HepG2 (cell line): ENCODE results near the gene KDM8. TPM values are rescaled to one million over a fixed set of nuclear protein-coding genes. Genes with fewer than 3 reads are reported as not detected.

Experiments used
- CBX2 ChIP-seq, 2 experiments: fragments of 200-600 bp in 1 of 2; sonication (generic); formaldehyde crosslinking in 1 of 2; IDR thresholded peaks; 2 replicates each; pipeline versions ENCODE4 v1.7.0 to v1.8.1; 2018 to 2022; ENCODE audit warnings: low read depth in 2 of 2, low read length in 1 of 2, mild to moderate bottlenecking in 1 of 2, missing genetic modification reagents in 1 of 2
- DNMT1 ChIP-seq: sonication (generic); formaldehyde crosslinking; IDR thresholded peaks from 2 replicates; pipeline ENCODE4 v1.5.1; 2020; ENCODE audit warnings: mild to moderate bottlenecking, missing genetic modification reagents
- DNMT3B ChIP-seq: conservative IDR thresholded peaks from 2 replicates; pipeline ENCODE4 v1.6.1; 2016; ENCODE audit warnings: missing biosample characterization, control low read depth
- GTF2F1 ChIP-seq: fragments of 150-350 bp; IDR thresholded peaks from 2 replicates; pipeline ENCODE4 v1.6.1; 2014; ENCODE audit warnings: low read length
- JUN ChIP-seq: sonication (generic); formaldehyde crosslinking; IDR thresholded peaks from 2 replicates; pipeline ENCODE4 v1.4.0; 2020; ENCODE audit warnings: mild to moderate bottlenecking, missing genetic modification reagents
- KLF16 ChIP-seq, 2 experiments: sonication (generic) in 1 of 2; formaldehyde crosslinking in 1 of 2; IDR thresholded peaks; 2 replicates each; pipeline versions ENCODE4 v1.6.1 to v1.8.0; 2016 to 2023; ENCODE audit warnings: missing genetic modification reagents in 2 of 2, missing compliant biosample characterization in 1 of 2
- MAZ ChIP-seq, 2 experiments: sonication (generic) in 1 of 2; formaldehyde crosslinking in 1 of 2; IDR thresholded peaks; 2 replicates each; pipeline versions ENCODE4 v1.5.0 to v1.6.1; 2012 to 2020; ENCODE audit warnings: low read depth in 2 of 2, mild to moderate bottlenecking in 2 of 2, borderline replicate concordance in 1 of 2, improper control_type of control experiment in 1 of 2, low read length in 1 of 2, missing genetic modification reagents in 1 of 2, moderate library complexity in 1 of 2
- MTA1 ChIP-seq: sonication (generic); formaldehyde crosslinking; IDR thresholded peaks from 2 replicates; pipeline ENCODE4 v1.4.0; 2020; ENCODE audit warnings: missing genetic modification reagents, mild to moderate bottlenecking, borderline replicate concordance
- NAIF1 ChIP-seq: sonication (generic); formaldehyde crosslinking; IDR thresholded peaks from 2 replicates; pipeline ENCODE4 v1.5.0; 2020; ENCODE audit warnings: mild to moderate bottlenecking, missing genetic modification reagents, borderline replicate concordance
- NCOA1 ChIP-seq: sonication (generic); formaldehyde crosslinking; IDR thresholded peaks from 2 replicates; pipeline ENCODE4 v1.9.0; 2021; ENCODE audit warnings: missing genetic modification reagents
- NCOA5 ChIP-seq: sonication (generic); formaldehyde crosslinking; IDR thresholded peaks from 2 replicates; pipeline ENCODE4 v1.4.0; 2020; ENCODE audit warnings: missing genetic modification reagents
- RAD21 ChIP-seq: fragments of 450-650 bp; formaldehyde crosslinking; IDR thresholded peaks from 2 replicates; pipeline ENCODE4 v1.5.0; 2020; ENCODE audit warnings: mild to moderate bottlenecking
- TEF ChIP-seq: sonication (generic); formaldehyde crosslinking; IDR thresholded peaks from 2 replicates; pipeline ENCODE4 v1.5.0; 2020; ENCODE audit warnings: missing genetic modification reagents
- ZMYM2 ChIP-seq: sonication (generic); formaldehyde crosslinking; IDR thresholded peaks from 2 replicates; pipeline ENCODE4 v1.8.0; 2022; ENCODE audit warnings: mild to moderate bottlenecking, missing genetic modification reagents
- ZNF136 ChIP-seq: sonication (generic); formaldehyde crosslinking; IDR thresholded peaks from 2 replicates; pipeline ENCODE4 v1.8.1; 2022; ENCODE audit warnings: low read depth, mild to moderate bottlenecking, moderate library complexity, missing genetic modification reagents
- ZNF30 ChIP-seq: sonication (generic); formaldehyde crosslinking; IDR thresholded peaks from 2 replicates; pipeline ENCODE4 v1.5.0; 2020; ENCODE audit warnings: mild to moderate bottlenecking, missing genetic modification reagents
- ZNF331 ChIP-seq: sonication (generic); formaldehyde crosslinking; IDR thresholded peaks from 2 replicates; pipeline ENCODE4 v1.4.0; 2020; ENCODE audit warnings: missing genetic modification reagents
- ZNF414 ChIP-seq: sonication (generic); formaldehyde crosslinking; IDR thresholded peaks from 2 replicates; pipeline ENCODE4 v1.5.0; 2020; ENCODE audit warnings: missing genetic modification reagents
- ZNF570 ChIP-seq: sonication (generic); formaldehyde crosslinking; IDR thresholded peaks from 2 replicates; pipeline ENCODE4 v1.4.0; 2020; ENCODE audit warnings: mild to moderate bottlenecking, missing genetic modification reagents, borderline replicate concordance
- ZNF580 ChIP-seq: IDR thresholded peaks from 2 replicates; pipeline ENCODE4 v1.6.1; 2016; ENCODE audit warnings: low read depth, borderline replicate concordance
- ZNF589 ChIP-seq: sonication (generic); formaldehyde crosslinking; conservative IDR thresholded peaks from 2 replicates; pipeline ENCODE4 v1.8.0; 2022; ENCODE audit warnings: mild to moderate bottlenecking, moderate library complexity, missing genetic modification reagents
- ZNF784 ChIP-seq: sonication (generic); formaldehyde crosslinking; IDR thresholded peaks from 2 replicates; pipeline ENCODE4 v1.5.1; 2020; ENCODE audit warnings: missing genetic modification reagents, mild to moderate bottlenecking, borderline replicate concordance
- ZNF790 ChIP-seq: sonication (generic); formaldehyde crosslinking; IDR thresholded peaks from 2 replicates; pipeline ENCODE4 v1.8.0; 2022; ENCODE audit warnings: missing genetic modification reagents, mild to moderate bottlenecking, borderline replicate concordance
- ZNF841 ChIP-seq: sonication (generic); formaldehyde crosslinking; IDR thresholded peaks from 2 replicates; pipeline ENCODE4 v1.8.1; 2023; ENCODE audit warnings: missing genetic modification reagents, borderline replicate concordance
- ZSCAN30 ChIP-seq: sonication (generic); formaldehyde crosslinking; IDR thresholded peaks from 2 replicates; pipeline ENCODE4 v1.5.0; 2020; ENCODE audit warnings: mild to moderate bottlenecking, missing genetic modification reagents
- polyA plus RNA-seq, 8 experiments: library from polyadenylated mRNA; depleted of rRNA in 3 of 8; stranded (reverse) in 7 of 8; unstranded in 1 of 8; fragments of >200 nt; fragmentation: Illumina TruSeq in 4 of 8; extraction: Trizol in 4 of 8; gene quantifications; 2 replicates each; pipeline versions ENCODE4 v1.2.1 to v1.2.3, GENCODE V29; 2011 to 2016; ENCODE audit warnings: low read depth in 4 of 8, missing spikeins in 1 of 8, mixed read lengths in 1 of 8; ENCODE audit not compliant: insufficient read depth in 1 of 8
- total RNA-seq, 5 experiments: library from RNA; depleted of rRNA; stranded (reverse); fragments of >200 nt; fragmentation: Illumina TruSeq; extraction: Trizol; gene quantifications; 2 replicates each; pipeline ENCODE4 v1.2.3, GENCODE V29; 2016; ENCODE audit warnings: low read depth in 1 of 5
- TF ChIP-seq, protein P1 (sequence below): sonication (generic); formaldehyde crosslinking; IDR thresholded peaks from 2 replicates; pipeline ENCODE4 v1.5.1; 2020; ENCODE audit warnings: mild to moderate bottlenecking, missing genetic modification reagents, borderline replicate concordance

The KDM8 gene
- total and polyA plus RNA-seq, 2 of the 13 experiments (the other 11 are each of a cell fraction or from before 2014, with no cell fraction given), result 3.3 to 8.6 TPM

DNA sequence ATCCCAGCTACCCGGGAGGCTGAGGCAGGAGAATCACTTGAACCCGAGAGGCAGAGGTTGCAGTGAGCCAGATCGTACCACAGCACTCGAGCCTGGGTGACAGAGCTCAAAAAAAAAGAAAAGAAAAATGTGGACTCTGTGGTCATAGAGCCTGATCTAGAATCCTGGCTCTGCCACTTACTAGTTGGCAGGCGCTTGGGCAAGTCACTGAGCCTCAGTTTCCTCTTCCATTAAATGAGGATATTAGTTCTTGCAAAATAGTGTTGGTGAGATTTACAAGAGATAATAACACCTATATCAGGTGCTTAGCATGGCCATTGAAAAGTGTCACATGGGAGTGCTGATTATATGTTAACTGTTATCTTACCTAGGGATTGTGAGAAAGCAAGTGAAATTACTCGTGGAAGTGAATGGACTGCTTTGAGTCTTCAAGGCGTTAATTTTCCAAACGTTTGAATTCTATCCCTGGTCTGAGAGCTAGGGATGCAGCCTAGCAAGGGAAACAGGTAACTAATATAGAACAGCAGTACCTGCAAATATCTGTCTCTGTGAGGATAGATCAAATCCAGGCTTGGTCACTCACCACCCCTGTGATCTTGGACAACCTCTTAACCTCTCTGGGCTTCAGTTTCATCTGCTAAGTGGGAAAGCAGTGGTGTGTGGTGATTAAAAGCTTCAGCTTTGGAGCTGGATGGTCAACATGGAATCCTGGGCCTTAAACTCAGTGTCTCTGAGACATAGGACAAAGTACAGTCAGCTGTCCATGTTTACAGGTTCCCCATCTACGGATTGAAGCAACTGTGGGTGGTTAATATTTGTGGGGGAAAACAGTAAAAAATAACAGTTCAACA lies 66.2 kb downstream of the KDM8 start (continued):
- TF ChIP-seq ZNF784 (CRISPR knock-in tag) (no peak), JUN (no peak), MTA1 (CRISPR knock-in tag) (no peak), ZNF570 (CRISPR knock-in tag) (no peak), KLF16 (CRISPR knock-in tag; IDR thresholded peaks at IDR 0.05) (0 out of 4 replicates have a peak, but pooled peaks of 1 of the 2 experiments have one; percentile 27), ZNF841 (CRISPR knock-in tag) (no peak), ZNF580 (CRISPR knock-in tag) (peak; percentile 26; the same call in 1 of the 2 replicates), RAD21 (no peak), DNMT3B (CRISPR knock-in tag) (no peak), NCOA5 (CRISPR knock-in tag) (no peak), ZSCAN30 (CRISPR knock-in tag) (no peak), MAZ (IDR thresholded peaks at IDR 0.05; ENCODE audit: borderline replicate concordance, low read depth, low read length) (no peak), MAZ (CRISPR knock-in tag; IDR thresholded peaks at IDR 0.05; ENCODE audit: low read depth) (no peak), ZNF414 (CRISPR knock-in tag) (no peak), ZNF589 (no peak), NAIF1 (CRISPR knock-in tag) (no peak; the same call in 1 of the 2 replicates), GTF2F1 (no peak), ZNF790 (CRISPR knock-in tag) (no peak), NCOA1 (CRISPR knock-in tag) (no peak), ZNF331 (CRISPR knock-in tag) (peak; percentile 67; the same call in 1 of the 2 replicates), TEF (no peak), ZMYM2 (CRISPR knock-in tag) (peak; percentile 51; the same call in 1 of the 2 replicates), CBX2 (IDR thresholded peaks at IDR 0.05; ENCODE audit: low read depth, low read length) (no peak), CBX2 (CRISPR knock-in tag; IDR thresholded peaks at IDR 0.05; ENCODE audit: low read depth) (no peak), ZNF136 (no peak), DNMT1 (CRISPR knock-in tag) (no peak), ZNF30 (CRISPR knock-in tag) (no peak)
- TF ChIP-seq, protein P1, sequence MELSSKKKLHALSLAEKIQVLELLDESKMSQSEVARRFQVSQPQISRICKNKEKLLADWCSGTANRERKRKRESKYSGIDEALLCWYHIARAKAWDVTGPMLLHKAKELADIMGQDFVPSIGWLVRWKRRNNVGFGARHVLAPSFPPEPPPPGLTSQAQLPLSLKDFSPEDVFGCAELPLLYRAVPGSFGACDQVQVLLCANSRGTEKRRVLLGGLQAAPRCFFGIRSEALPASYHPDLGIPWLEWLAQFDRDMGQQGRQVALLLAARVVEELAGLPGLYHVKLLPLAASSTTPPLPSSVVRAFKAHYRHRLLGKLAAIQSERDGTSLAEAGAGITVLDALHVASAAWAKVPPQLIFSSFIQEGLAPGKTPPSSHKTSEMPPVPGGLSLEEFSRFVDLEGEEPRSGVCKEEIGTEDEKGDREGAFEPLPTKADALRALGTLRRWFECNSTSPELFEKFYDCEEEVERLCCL (CRISPR knock-in tag), result no peak; the same call in 1 of the 2 replicates
